Cardiac fibroblast (primary cell): ENCODE measurements around the gene DHRS7B.

Experiments used
- DNase-seq, 2 donors: peaks; one replicate each; pipeline versions ENCODE4 v3.0.0 to v3.0.0-alpha.2; 2010; ENCODE audit warnings: low read depth in 2 of 2
- H3K4me3 ChIP-seq, 2 donors: replicated peaks in 1 of 2; 1 replicate in 1 of 2; 2 replicates in 1 of 2; pipeline ENCODE4 v1.5.1; 2011; ENCODE audit warnings: low read depth in 2 of 2, low read length in 2 of 2, mild to moderate bottlenecking in 2 of 2, moderate library complexity in 1 of 2
- TF ChIP-seq, protein P1 (sequence below): IDR thresholded peaks from one replicate; pipeline ENCODE4 v1.5.1; 2011; ENCODE audit warnings: low read depth, mild to moderate bottlenecking, low read length, inconsistent platforms

Gene DHRS7B

DNA sequence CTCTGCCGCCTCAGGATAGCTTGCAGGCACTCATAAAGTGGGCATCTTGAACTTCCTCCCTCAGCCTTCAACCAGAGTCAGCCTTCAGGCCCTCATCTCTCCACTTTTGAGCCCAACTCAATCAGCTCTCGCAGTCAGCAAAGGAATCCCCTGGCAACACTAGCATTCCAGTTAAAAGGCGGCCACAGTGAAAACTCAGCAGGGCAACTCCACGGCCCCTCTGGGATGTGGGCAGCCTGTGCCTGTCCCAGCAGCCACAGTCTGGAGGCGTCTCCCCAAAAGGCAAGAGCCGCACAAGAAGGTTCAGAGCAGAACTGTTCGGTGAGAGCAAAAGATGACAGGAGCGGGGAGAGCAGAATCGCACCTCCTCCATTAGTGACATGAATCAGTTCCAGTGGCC lies 78.2 kb downstream of the DHRS7B start:
- TF ChIP-seq, protein P1, sequence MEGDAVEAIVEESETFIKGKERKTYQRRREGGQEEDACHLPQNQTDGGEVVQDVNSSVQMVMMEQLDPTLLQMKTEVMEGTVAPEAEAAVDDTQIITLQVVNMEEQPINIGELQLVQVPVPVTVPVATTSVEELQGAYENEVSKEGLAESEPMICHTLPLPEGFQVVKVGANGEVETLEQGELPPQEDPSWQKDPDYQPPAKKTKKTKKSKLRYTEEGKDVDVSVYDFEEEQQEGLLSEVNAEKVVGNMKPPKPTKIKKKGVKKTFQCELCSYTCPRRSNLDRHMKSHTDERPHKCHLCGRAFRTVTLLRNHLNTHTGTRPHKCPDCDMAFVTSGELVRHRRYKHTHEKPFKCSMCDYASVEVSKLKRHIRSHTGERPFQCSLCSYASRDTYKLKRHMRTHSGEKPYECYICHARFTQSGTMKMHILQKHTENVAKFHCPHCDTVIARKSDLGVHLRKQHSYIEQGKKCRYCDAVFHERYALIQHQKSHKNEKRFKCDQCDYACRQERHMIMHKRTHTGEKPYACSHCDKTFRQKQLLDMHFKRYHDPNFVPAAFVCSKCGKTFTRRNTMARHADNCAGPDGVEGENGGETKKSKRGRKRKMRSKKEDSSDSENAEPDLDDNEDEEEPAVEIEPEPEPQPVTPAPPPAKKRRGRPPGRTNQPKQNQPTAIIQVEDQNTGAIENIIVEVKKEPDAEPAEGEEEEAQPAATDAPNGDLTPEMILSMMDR, result no peak
- no peak overlapping the region for H3K4me3 ChIP-seq
- DNase-seq, result no peak

DNA sequence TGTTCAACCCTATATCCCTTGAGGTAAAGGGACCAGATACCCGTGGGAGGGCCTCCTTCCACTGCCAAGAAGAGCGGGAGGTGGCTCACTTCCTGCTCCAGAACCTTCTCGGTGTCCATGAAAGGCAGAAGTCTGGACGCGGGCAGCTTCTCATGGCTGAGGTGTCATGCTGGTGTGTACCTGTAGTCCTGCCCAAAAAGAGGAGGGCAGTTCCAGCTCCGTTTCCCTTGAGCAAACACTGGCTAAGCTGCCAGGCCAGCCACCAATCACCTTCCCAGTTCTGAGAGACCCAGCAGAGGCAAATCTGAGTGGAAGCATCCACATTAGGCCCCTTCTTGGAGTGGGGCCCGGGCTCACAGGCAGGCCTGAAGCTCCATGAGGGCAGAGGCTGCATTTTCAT lies 81.6 kb downstream of the DHRS7B start:
- no peak for DNase-seq
- TF ChIP-seq, protein P1, result no peak
- H3K4me3 ChIP-seq, result no peak overlapping the region

DNA sequence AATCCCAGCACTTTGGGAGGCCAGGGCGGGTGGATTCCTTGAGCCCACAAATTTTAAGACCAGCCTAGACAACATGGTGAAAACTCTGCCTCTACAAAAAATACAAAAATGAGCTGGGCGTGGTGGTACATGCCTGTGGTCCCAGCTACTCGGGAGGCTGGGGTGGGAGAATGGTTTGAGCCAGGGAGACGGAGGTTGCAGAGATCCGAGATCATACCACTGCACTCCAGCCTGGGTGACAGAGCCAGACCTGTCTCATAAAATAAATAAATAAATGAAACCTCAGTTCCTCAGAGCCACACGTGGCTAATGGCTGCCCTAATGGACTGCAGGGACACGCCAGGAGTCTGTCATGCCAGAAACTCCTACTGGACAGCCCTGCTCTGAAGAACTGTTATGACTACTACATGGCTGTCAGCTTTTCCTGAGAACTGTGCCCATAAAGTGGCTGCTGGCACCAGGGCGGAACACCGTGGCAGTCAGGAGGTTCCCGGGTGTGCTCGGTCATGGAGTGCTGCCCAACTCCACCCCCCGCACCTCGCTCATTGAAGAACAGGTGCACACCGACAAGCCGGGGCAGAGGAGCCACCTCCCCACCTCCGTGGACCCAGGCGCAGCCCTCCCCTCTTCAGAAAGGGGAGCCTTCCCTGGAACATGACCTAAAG lies 82.9 kb downstream of the DHRS7B start:
- no peak for DNase-seq
- TF ChIP-seq, protein P1, result no peak
- H3K4me3 ChIP-seq, result no peak overlapping the region

DNA sequence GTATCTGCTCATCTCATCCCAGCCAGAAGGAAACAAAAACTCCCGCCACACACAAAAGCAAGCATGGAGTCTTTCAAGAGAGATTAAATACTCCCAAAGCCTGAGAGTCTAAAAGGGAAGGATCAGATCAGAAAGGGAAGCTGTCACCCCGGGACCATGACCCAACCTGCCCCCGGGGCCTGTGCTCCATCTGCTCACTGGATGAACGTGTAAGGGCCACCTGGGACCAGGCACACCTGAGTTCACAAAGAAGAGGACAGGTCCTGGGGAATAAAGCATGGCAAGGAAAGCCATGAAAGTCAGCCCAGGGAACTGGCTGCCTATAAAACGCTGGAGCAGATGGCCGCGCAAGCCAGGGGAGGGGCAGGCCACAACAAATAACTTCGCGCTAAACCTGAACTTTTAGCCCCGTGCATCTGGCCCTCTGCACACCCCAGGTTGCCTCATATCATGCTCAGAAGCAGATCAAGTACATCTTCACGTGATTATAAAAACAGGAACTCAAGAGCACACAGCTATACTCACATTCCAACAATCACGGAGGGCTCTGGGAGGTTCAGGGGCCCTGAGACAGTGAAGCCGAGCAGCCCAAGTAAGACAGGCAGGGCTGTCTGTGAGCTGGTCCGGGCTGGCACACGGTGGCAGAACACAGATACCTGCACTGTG lies 83.8 kb downstream of the DHRS7B start:
- TF ChIP-seq, protein P1, result no peak
- H3K4me3 ChIP-seq, result no peak overlapping the region
- no peak for DNase-seq

GRCh38 chr17:21211825-21212479 lies 85.2 kb downstream of the DHRS7B start:
- no peak for DNase-seq
- H3K4me3 ChIP-seq, result no peak overlapping the region
- TF ChIP-seq, protein P1, result no peak

GRCh38 chr17:21212826-21213637 lies 86.3 kb downstream of the DHRS7B start:
- TF ChIP-seq, protein P1, result no peak
- peak overlapping the region; percentile 67 to 100 for H3K4me3 ChIP-seq
- peak in 1 of 2 donors; percentile 7 for DNase-seq
